Liver (tissue), 9 donors: ENCODE results near the gene ASIC4. TPM values are rescaled to one million over a fixed set of nuclear protein-coding genes. Genes with fewer than 3 reads are reported as not detected.

Experiments
- DNase-seq: peaks from one replicate; pipeline ENCODE4 v3.0.0-alpha.2; 2017; ENCODE audit warnings: low spot score
- H3K27ac ChIP-seq, 2 donors: one replicate each; pipeline ENCODE4 v1.7.0; 2013; ENCODE audit warnings: inconsistent platforms in 2 of 2, low read length in 2 of 2, control low read depth in 1 of 2, low read depth in 1 of 2, mild to moderate bottlenecking in 1 of 2
- H3K27me3 ChIP-seq, 4 donors: one replicate each; pipeline versions ENCODE4 v1.6.1 to v1.7.0; 2013; ENCODE audit warnings: low read length in 3 of 4, inconsistent platforms in 1 of 4, mild to moderate bottlenecking in 1 of 4, moderate library complexity in 1 of 4; ENCODE audit not compliant: control insufficient read depth in 4 of 4, insufficient read depth in 4 of 4
- H3K36me3 ChIP-seq, 4 donors: one replicate each; pipeline versions ENCODE4 v1.6.1 to v1.7.0; 2013; ENCODE audit warnings: low read length in 3 of 4, mild to moderate bottlenecking in 3 of 4, low read depth in 1 of 4, moderate library complexity in 1 of 4; ENCODE audit not compliant: control insufficient read depth in 4 of 4, insufficient read depth in 3 of 4
- H3K4me1 ChIP-seq, 4 donors: one replicate each; pipeline versions ENCODE4 v1.6.1 to v1.7.0; 2013; ENCODE audit warnings: low read length in 3 of 4, mild to moderate bottlenecking in 3 of 4, moderate library complexity in 1 of 4; ENCODE audit not compliant: control insufficient read depth in 4 of 4, insufficient read depth in 4 of 4
- H3K4me3 ChIP-seq, 3 donors: one replicate each; pipeline versions ENCODE4 v1.6.1 to v1.7.0; 2013; ENCODE audit warnings: low read length in 3 of 3, control low read depth in 1 of 3, low read depth in 1 of 3, mild to moderate bottlenecking in 1 of 3
- H3K9ac ChIP-seq, 2 donors: one replicate each; pipeline ENCODE4 v1.7.0; 2013; ENCODE audit warnings: low read length in 2 of 2, mild to moderate bottlenecking in 2 of 2, moderate library complexity in 2 of 2, control low read depth in 1 of 2, low read depth in 1 of 2
- H3K9me3 ChIP-seq, 4 donors: one replicate each; pipeline versions ENCODE4 v1.6.1 to v1.7.0; 2013; ENCODE audit warnings: low read length in 3 of 4; ENCODE audit not compliant: control insufficient read depth in 4 of 4
- EGR1 ChIP-seq, 2 donors: IDR thresholded peaks; 2 replicates each; pipeline ENCODE4 v1.6.1; 2016 to 2018; ENCODE audit warnings: antibody characterized with exemption in 2 of 2, low read depth in 2 of 2
- FOXA2 ChIP-seq: IDR thresholded peaks from 2 replicates; pipeline ENCODE4 v1.6.1; 2016; ENCODE audit warnings: antibody characterized with exemption
- HNF4A ChIP-seq, 2 donors: conservative IDR thresholded peaks; 2 replicates each; pipeline ENCODE4 v1.6.1; 2016; ENCODE audit warnings: antibody characterized with exemption in 2 of 2, mild to moderate bottlenecking in 2 of 2
- JUND ChIP-seq, 2 donors: IDR thresholded peaks; 2 replicates each; pipeline ENCODE4 v1.6.1; 2016; ENCODE audit warnings: antibody characterized with exemption in 2 of 2
- MAX ChIP-seq: IDR thresholded peaks from 2 replicates; pipeline ENCODE4 v1.6.1; 2016; ENCODE audit warnings: antibody characterized with exemption
- NR2F2 ChIP-seq: IDR thresholded peaks from 2 replicates; pipeline ENCODE4 v1.6.1; 2016; ENCODE audit warnings: antibody characterized with exemption
- REST ChIP-seq: IDR thresholded peaks from 2 replicates; pipeline ENCODE4 v1.6.1; 2016; ENCODE audit warnings: antibody characterized with exemption, mild to moderate bottlenecking
- RXRA ChIP-seq, 2 donors: IDR thresholded peaks; 2 replicates each; pipeline ENCODE4 v1.6.1; 2017 to 2018; ENCODE audit warnings: antibody characterized with exemption in 2 of 2, mild to moderate bottlenecking in 1 of 2
- SP1 ChIP-seq: IDR thresholded peaks from 2 replicates; pipeline ENCODE4 v1.6.1; 2018; ENCODE audit warnings: antibody characterized with exemption, mild to moderate bottlenecking
- TAF1 ChIP-seq: conservative IDR thresholded peaks from 2 replicates; pipeline ENCODE4 v1.6.1; 2016; ENCODE audit warnings: antibody characterized with exemption, mild to moderate bottlenecking
- YY1 ChIP-seq: IDR thresholded peaks from 2 replicates; pipeline ENCODE4 v1.6.1; 2016; ENCODE audit warnings: antibody characterized with exemption, mild to moderate bottlenecking
- ZBTB33 ChIP-seq: IDR thresholded peaks from 2 replicates; pipeline ENCODE4 v1.6.1; 2016; ENCODE audit warnings: antibody characterized with exemption
- WGBS: extraction: QIAGEN DNeasy Blood & Tissue Kit; methylation state at CpG from one replicate; pipeline ENCODE4 v1.1.7; 2013; 5-methylcytosine and 5-hydroxymethylcytosine counted together
- polyA plus RNA-seq, 2 donors: library from polyadenylated mRNA; stranded (reverse) in 1 of 2; unstranded in 1 of 2; fragments of 200-250 nt in 1 of 2; fragments of >200 nt in 1 of 2; fragmentation: Nextera tagmentation in 1 of 2; extraction: Ambion mirVana in 1 of 2; gene quantifications; one replicate each; pipeline versions ENCODE4 v1.2.1 to v1.2.3, GENCODE V29; 2013 to 2015
- total RNA-seq, 2 donors: library from RNA; depleted of rRNA; stranded (reverse); fragments of >200 nt; gene quantifications; one replicate each; pipeline ENCODE4 v1.2.3, GENCODE V29; 2014
- donor health status: healthy.
- donor health status: healthy.
- donor health status: healthy.
- donor health status: healthy.
- donor health status: healthy.

The ASIC4 gene
- total and polyA plus RNA-seq, 4 donors, result 0.08 to 1.5 TPM; not detected in 2

- no peaks in the 10 kb centered on the region for H3K27me3 ChIP-seq
- H3K27ac ChIP-seq, result no peak overlapping the region
- peaks cover 0 to 7% (median 2%) of the 10 kb centered on the region in 4 donors for H3K4me1 ChIP-seq
- peaks cover 0 to 6% (median 4%) of the 10 kb centered on the region in 4 donors for H3K36me3 ChIP-seq
- H3K4me3 ChIP-seq, result no peak overlapping the region
- WGBS, result 91% methylated on average over 21 of the region's 21 CpGs
- H3K9ac ChIP-seq, result no peak overlapping the region
- TF ChIP-seq HNF4A (conservative IDR thresholded peaks at IDR 0.05) (no peak), TAF1 (no peak), EGR1 (IDR thresholded peaks at IDR 0.05; ENCODE audit: low read depth in 2 of 2) (no peak), NR2F2 (no peak), YY1 (no peak), FOXA2 (no peak)
- H3K9me3 ChIP-seq, result no peaks in the 10 kb centered on the region
- DNase-seq, result no peak
Observed at GRCh38 chr2:219565130-219566080, 51.1 kb downstream of the ASIC4 start.

GRCh38 chr2:219566640-219567039 lies 52.4 kb downstream of the ASIC4 start:
- WGBS, result 95% methylated on average over 11 of the region's 11 CpGs
- TF ChIP-seq NR2F2 (no peak), HNF4A (conservative IDR thresholded peaks at IDR 0.05) (no peak), REST (no peak), ZBTB33 (no peak), FOXA2 (no peak), SP1 (no peak), RXRA (IDR thresholded peaks at IDR 0.05) (no peak), JUND (IDR thresholded peaks at IDR 0.05) (no peak), EGR1 (IDR thresholded peaks at IDR 0.05; ENCODE audit: low read depth in 2 of 2) (no peak), TAF1 (no peak), YY1 (no peak), MAX (no peak)
- Histone ChIP-seq H3K4me3 (no peak overlapping the region), H3K4me1 (peaks cover 1 to 10% (median 3%) of the 10 kb centered on the region in 4 donors), H3K9me3 (no peaks in the 10 kb centered on the region), H3K36me3 (peaks cover 0 to 6% (median 4%) of the 10 kb centered on the region in 4 donors), H3K27ac (no peak overlapping the region), H3K27me3 (no peaks in the 10 kb centered on the region), H3K9ac (no peak overlapping the region)
- no peak for DNase-seq
